ENCODE data around the gene TMEM248.
"Not testable (repeated sequence)": the region's sequence is repeated elsewhere in the genome, so short reads cannot be mapped to it uniquely, and the experiment has no call there.

TMEM248 gene

GRCh38 chr7:66995050-66995776 is 74.2 kb downstream of the TMEM248 start, which contains the start of gene SBDS:
SBDS (minus strand) TSS chr7:66995586; CDS start chr7:66995417, 169 bp downstream.
- peak; percentile 83 to 86 for DNase-seq (ENCODE audit: low read depth in 2 of 2, low spot score in 1 of 2)

DNA sequence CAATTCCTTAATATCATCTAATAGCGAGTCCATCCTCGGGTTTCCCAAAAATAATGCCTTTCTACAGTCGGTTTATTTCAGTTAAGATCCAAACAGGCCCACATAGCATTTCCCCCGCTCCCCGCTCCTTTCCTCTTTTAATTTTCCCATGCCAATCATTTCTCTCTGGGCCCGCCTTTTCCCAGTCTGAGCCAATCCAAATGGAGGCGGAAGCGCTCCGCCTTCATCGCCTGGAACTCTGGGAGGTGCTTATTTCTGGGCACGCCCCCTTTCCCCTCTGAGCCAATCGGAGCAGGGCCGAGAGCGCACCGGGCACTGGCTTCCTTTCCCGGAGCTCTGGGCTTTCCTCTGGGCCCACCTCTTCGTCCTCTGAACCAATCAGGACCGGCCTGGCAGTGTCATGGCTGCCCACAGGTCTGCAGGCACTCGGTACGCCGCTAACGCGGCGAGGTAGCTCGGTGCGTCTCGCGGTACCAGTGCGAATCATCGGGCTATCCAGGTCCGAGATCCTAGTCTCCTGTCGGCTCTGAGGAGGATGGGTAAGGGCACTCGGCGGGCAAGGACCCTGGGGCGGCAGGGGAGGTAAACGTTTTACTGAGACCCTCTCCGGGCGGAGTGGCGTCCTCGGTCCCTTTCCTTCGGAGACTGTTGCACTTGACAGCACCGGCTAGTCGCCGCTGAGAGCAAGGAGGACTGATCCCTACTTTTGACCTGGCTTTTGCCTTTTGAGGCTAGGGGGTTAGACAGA is 75.6 kb downstream of the TMEM248 start, which contains the start of gene TYW1:
Gene TYW1 (plus strand): TSS at position 390 of the 748 bp plus-strand sequence. CDS start 146 bp downstream, at position 536.
- DNase-seq (ENCODE audit: low read depth in 2 of 2, low spot score in 1 of 2), result peak; percentile 96

DNA sequence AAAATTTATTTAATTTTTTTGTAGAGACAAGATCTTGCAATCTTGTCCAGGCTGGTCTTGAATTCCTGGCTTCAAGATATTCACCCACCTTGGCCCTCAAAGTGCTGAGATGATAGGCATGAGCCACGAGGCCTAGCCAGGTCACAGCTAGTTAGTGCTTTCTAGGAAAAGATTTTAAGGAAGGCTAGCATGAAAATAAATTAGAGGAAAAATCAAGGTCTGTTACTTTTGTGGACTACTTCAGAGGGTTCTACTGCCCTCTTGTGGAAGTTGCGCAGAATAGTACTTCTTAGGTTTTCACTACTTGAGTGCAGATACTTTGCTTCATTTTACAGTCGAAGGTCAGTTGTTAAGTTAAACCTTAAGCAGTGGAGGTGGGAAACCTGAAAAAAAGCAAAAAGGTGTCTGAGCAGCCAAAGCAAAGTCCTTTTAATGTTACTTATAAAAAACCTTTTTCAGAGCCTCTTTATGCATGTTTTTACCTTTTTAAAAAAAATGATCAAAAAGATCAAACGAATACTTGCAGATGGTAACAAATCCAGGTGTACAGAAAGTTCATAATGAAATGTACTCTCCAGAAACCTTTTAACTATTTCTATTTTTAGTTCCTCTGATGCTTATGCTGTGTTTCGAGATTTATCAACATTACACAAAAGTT is 79.7 kb downstream of the TMEM248 start:
- not testable (repeated sequence) for DNase-seq (ENCODE audit: low read depth in 2 of 2, low spot score in 1 of 2)

DNA sequence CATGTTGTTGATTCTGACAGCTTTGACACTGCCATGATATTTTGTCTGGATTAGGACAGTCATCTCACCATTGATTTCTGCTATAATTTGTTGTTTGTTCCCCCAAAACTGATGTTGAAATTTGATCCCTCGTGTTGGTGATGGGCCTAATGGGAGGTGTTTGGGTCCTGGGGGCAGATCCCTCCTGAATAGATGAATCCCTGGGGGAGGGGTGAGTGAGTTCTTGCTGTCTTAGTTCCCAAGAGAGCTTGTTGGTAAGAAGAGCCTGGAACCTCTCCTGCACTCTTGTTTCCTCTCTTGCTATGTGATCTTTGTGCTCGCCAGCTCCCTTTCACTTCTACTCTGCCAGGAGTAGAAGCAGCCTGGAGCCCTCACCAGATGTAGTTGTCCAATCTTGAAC is 83.1 kb downstream of the TMEM248 start:
- DNase-seq (ENCODE audit: low read depth in 2 of 2, low spot score in 1 of 2), result not testable (repeated sequence)

DNA sequence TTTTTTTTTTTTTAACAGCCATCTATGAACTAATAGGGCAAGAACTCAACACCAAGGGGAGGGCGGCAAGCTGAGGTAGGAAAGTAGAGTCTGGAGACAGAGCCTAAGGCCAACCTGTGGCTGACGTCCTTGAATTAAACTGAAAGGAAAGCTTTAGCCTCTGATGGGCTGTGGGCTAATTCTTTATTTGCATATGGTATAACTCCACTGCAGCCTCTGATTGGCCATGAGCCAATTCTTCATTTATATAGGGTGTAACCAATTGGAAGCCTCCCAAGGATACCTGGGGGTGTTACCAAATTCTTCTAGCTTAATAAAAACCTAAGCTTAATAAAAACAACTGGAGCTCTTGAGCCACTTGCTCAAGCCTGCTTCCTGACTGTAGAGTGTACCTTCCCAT is 85.9 kb downstream of the TMEM248 start:
- no peak for DNase-seq (ENCODE audit: low read depth in 2 of 2, low spot score in 1 of 2)

All from stimulated activated CD8-positive, alpha-beta memory T cell treated with anti-CD3 and anti-CD28 coated beads, Interleukin-4, amount 100 ng/mL, for 4 hours (primary cell).